AG09309 (cell line): Measurements from ENCODE around the gene SMG7.

ENCODE experiments used
- DNase-seq: peaks from one replicate; pipeline ENCODE4 v3.0.0-alpha.2; 2010; ENCODE audit warnings: low read depth
- H3K4me3 ChIP-seq: 2 replicates; pipeline ENCODE4 v1.5.1; 2011; ENCODE audit warnings: mild to moderate bottlenecking, low read depth, low read length, moderate library complexity; ENCODE audit not compliant: control insufficient read depth
- CTCF ChIP-seq: IDR thresholded peaks from 2 replicates; pipeline ENCODE4 v1.5.1; 2011; ENCODE audit warnings: mild to moderate bottlenecking, low read depth, low read length, inconsistent platforms; ENCODE audit not compliant: insufficient read depth, control insufficient read depth; ENCODE audit errors: missing control alignments

SMG7 gene

GRCh38 chr1:183559061-183559460 lies 86.8 kb downstream of the SMG7 start:
- no peak for DNase-seq
- no peak for TF ChIP-seq CTCF
- H3K4me3 ChIP-seq, result no peak overlapping the region

- no peak overlapping the region for H3K4me3 ChIP-seq
- no peak for DNase-seq
- TF ChIP-seq CTCF, result no peak
These were observed 90.4 kb downstream of the SMG7 start for GRCh38 chr1:183562701-183563100.

- H3K4me3 ChIP-seq, result no peak overlapping the region
- TF ChIP-seq CTCF, result no peak
- DNase-seq, result no peak
These were observed 93.0 kb downstream of the SMG7 start for GRCh38 chr1:183565261-183565660.

GRCh38 chr1:183566026-183566425 lies 93.7 kb downstream of the SMG7 start:
- DNase-seq, result no peak
- H3K4me3 ChIP-seq, result no peak overlapping the region
- no peak for TF ChIP-seq CTCF

- no peak overlapping the region for H3K4me3 ChIP-seq
- no peak for DNase-seq
- no peak for TF ChIP-seq CTCF
These were observed 95.3 kb downstream of the SMG7 start for GRCh38 chr1:183567584-183567983.

GRCh38 chr1:183568176-183569021 lies 96.1 kb downstream of the SMG7 start:
- H3K4me3 ChIP-seq, result no peak overlapping the region
- TF ChIP-seq CTCF, result no peak
- no peak for DNase-seq
